H1 (cell line): ENCODE measurements around the gene MUC2. TPM values are rescaled to one million over a fixed set of nuclear protein-coding genes. Genes with fewer than 3 reads are reported as not detected.

Experiments
- CTCF ChIA-PET: fragments of 300-600 bp; sonication (Branson Sonifier 250); formaldehyde crosslinking; loops from one replicate; lab custom pipeline; 2021; ENCODE audit not compliant: partially characterized antibody; lab: Charles Lee
- POLR2A ChIA-PET: fragments of 300-600 bp; sonication (Branson Sonifier 250); formaldehyde crosslinking; loops from one replicate; lab custom pipeline; 2021; ENCODE audit warnings: inconsistent platforms; ENCODE audit not compliant: partially characterized antibody; lab: Charles Lee
- DNase-seq, 2 experiments: peaks; one replicate each; pipeline versions ENCODE4 v3.0.0 to v3.0.0-alpha.2; 2010 to 2022; ENCODE audit warnings: low spot score in 2 of 2, low read depth in 1 of 2, mixed read lengths in 1 of 2
- FAIRE-seq: peaks from 2 replicates; lab custom pipeline; 2011; peaks lifted over from hg19 to GRCh38; lab: Jason Lieb, UNC
- H2AFZ ChIP-seq: 2 replicates; pipeline ENCODE4 v1.8.1; 2012; ENCODE audit warnings: low read length, inconsistent platforms
- H2AK5ac ChIP-seq: 2 replicates; pipeline ENCODE4 v1.6.1; 2013; ENCODE audit warnings: low read depth, low read length
- H2BK120ac ChIP-seq: replicated peaks from 2 replicates; pipeline ENCODE3; 2013; ENCODE audit warnings: low read depth, low read length, inconsistent platforms
- H2BK12ac ChIP-seq: 2 replicates; pipeline ENCODE4 v1.6.1; 2013; ENCODE audit warnings: low read depth, low read length
- H2BK15ac ChIP-seq: 2 replicates; pipeline ENCODE4 v1.6.1; 2013; ENCODE audit warnings: low read length
- H2BK20ac ChIP-seq: 2 replicates; pipeline ENCODE4 v1.6.1; 2013; ENCODE audit warnings: low read length
- H2BK5ac ChIP-seq: 2 replicates; pipeline ENCODE4 v1.6.1; 2013; ENCODE audit warnings: low read depth, low read length
- H3K14ac ChIP-seq: 2 replicates; pipeline ENCODE4 v1.6.1; 2013; ENCODE audit warnings: inconsistent platforms; ENCODE audit not compliant: insufficient read length
- H3K18ac ChIP-seq: 2 replicates; pipeline ENCODE4 v1.6.1; 2013; ENCODE audit warnings: low read length; ENCODE audit errors: extremely low read depth
- H3K23ac ChIP-seq: 2 replicates; pipeline ENCODE4 v1.6.1; 2013; ENCODE audit warnings: inconsistent platforms; ENCODE audit not compliant: insufficient read length
- H3K23me2 ChIP-seq: 2 replicates; pipeline ENCODE4 v1.6.1; 2013; ENCODE audit warnings: low read depth, low read length
- H3K27ac ChIP-seq: 2 replicates; pipeline ENCODE4 v1.6.1; 2011; ENCODE audit warnings: low read depth, low read length, inconsistent platforms
- H3K27me3 ChIP-seq, 4 experiments: replicated peaks in 1 of 4; 1 replicate in 1 of 4; 2 replicates in 3 of 4; pipeline versions ENCODE4 v1.6.1 to v1.8.1; 2011 to 2013; ENCODE audit warnings: low read length in 3 of 4, mild to moderate bottlenecking in 3 of 4, inconsistent platforms in 2 of 4, mixed read lengths in 2 of 4, moderate library complexity in 1 of 4; ENCODE audit not compliant: control insufficient read depth in 3 of 4, insufficient read depth in 3 of 4; ENCODE audit errors: extremely low read depth in 1 of 4
- H3K36me3 ChIP-seq, 4 experiments: 2 replicates each; pipeline versions ENCODE4 v1.6.1 to v1.8.1; 2011 to 2013; ENCODE audit warnings: mild to moderate bottlenecking in 4 of 4, low read length in 3 of 4, moderate library complexity in 2 of 4, control low read depth in 1 of 4, inconsistent platforms in 1 of 4; ENCODE audit not compliant: insufficient read depth in 4 of 4, control insufficient read depth in 2 of 4
- H3K4ac ChIP-seq: replicated peaks from 2 replicates; pipeline ENCODE3; 2013; ENCODE audit warnings: low read length, low read depth, mixed read lengths, inconsistent platforms; ENCODE audit not compliant: insufficient read length
- H3K4me1 ChIP-seq, 4 experiments: replicated peaks in 1 of 4; 1 replicate in 1 of 4; 2 replicates in 3 of 4; pipeline versions ENCODE4 v1.6.1 to v1.8.1; 2011 to 2013; ENCODE audit warnings: low read length in 3 of 4, inconsistent platforms in 2 of 4, mixed read lengths in 1 of 4; ENCODE audit not compliant: insufficient read depth in 4 of 4, control insufficient read depth in 3 of 4
- H3K4me2 ChIP-seq, 2 experiments: 2 replicates each; pipeline versions ENCODE4 v1.6.1 to v1.8.1; 2011 to 2013; ENCODE audit warnings: low read depth in 2 of 2, low read length in 2 of 2, control low read depth in 1 of 2, inconsistent platforms in 1 of 2, mild to moderate bottlenecking in 1 of 2; ENCODE audit not compliant: insufficient read depth in 1 of 2
- H3K4me3 ChIP-seq, 4 experiments: fragments of 200-600, 300-600 bp in 1 of 4; sonication (generic), shearing (Covaris generic), sonication (Bioruptor Twin) in 1 of 4; 2 replicates each; pipeline versions ENCODE4 v1.5.1 to v1.8.1; 2011 to 2016; ENCODE audit warnings: low read length in 4 of 4, low read depth in 3 of 4, control low read depth in 2 of 4, inconsistent platforms in 2 of 4, mild to moderate bottlenecking in 2 of 4, mixed read lengths in 1 of 4, moderate library complexity in 1 of 4; ENCODE audit not compliant: insufficient read depth in 2 of 4; ENCODE audit errors: extremely low read depth in 1 of 4
- H3K56ac ChIP-seq: replicated peaks from 2 replicates; pipeline ENCODE3; 2013; ENCODE audit warnings: low read depth, mild to moderate bottlenecking, mixed read lengths, low read length, inconsistent platforms; ENCODE audit not compliant: insufficient read length
- H3K79me1 ChIP-seq: 2 replicates; pipeline ENCODE4 v1.6.1; 2013; ENCODE audit warnings: low read depth, low read length, control low read depth
- H3K79me2 ChIP-seq, 2 experiments: 2 replicates each; pipeline versions ENCODE4 v1.6.1 to v1.8.1; 2012 to 2013; ENCODE audit warnings: low read length in 2 of 2, mild to moderate bottlenecking in 2 of 2, inconsistent platforms in 1 of 2; ENCODE audit not compliant: insufficient read depth in 2 of 2, control insufficient read depth in 1 of 2
- H3K9ac ChIP-seq, 4 experiments: replicated peaks in 1 of 4; 1 replicate in 1 of 4; 2 replicates in 3 of 4; pipeline versions ENCODE4 v1.6.1 to v1.8.1; 2011 to 2013; ENCODE audit warnings: low read depth in 3 of 4, low read length in 3 of 4, control low read depth in 2 of 4, mild to moderate bottlenecking in 2 of 4, moderate library complexity in 2 of 4, inconsistent platforms in 1 of 4; ENCODE audit errors: extremely low read depth in 1 of 4
- H3K9me3 ChIP-seq, 2 experiments: 2 replicates each; pipeline versions ENCODE4 v1.6.1 to v1.8.1; 2012 to 2013; ENCODE audit warnings: mild to moderate bottlenecking in 2 of 2, moderate library complexity in 2 of 2, control low read depth in 1 of 2, inconsistent platforms in 1 of 2, low read depth in 1 of 2, low read length in 1 of 2, mixed read lengths in 1 of 2; ENCODE audit not compliant: insufficient read depth in 2 of 2
- H4K20me1 ChIP-seq, 2 experiments: replicated peaks in 1 of 2; 2 replicates each; pipeline versions ENCODE3 to v1.8.1; 2011 to 2013; ENCODE audit warnings: inconsistent platforms in 2 of 2, low read length in 2 of 2, mild to moderate bottlenecking in 1 of 2; ENCODE audit not compliant: insufficient read depth in 2 of 2, control insufficient read depth in 1 of 2
- H4K5ac ChIP-seq: 2 replicates; pipeline ENCODE4 v1.6.1; 2013; ENCODE audit warnings: low read length, low read depth, mixed read lengths, inconsistent platforms; ENCODE audit not compliant: insufficient read length
- H4K8ac ChIP-seq: 2 replicates; pipeline ENCODE4 v1.8.0; 2013; ENCODE audit warnings: mild to moderate bottlenecking, moderate library complexity, low read length, inconsistent platforms; ENCODE audit not compliant: insufficient read depth; ENCODE audit errors: extremely low read depth
- H4K91ac ChIP-seq: replicated peaks from 2 replicates; pipeline ENCODE3; 2013; ENCODE audit warnings: low read length, mixed read lengths, inconsistent platforms; ENCODE audit not compliant: insufficient read length
- CBX8 ChIP-seq: fragments of 300-800, 300-1000 bp; sonication (generic); IDR thresholded peaks from 2 replicates; pipeline ENCODE4 v1.7.1; 2016; ENCODE audit warnings: low read depth, low read length, borderline replicate concordance
- CTBP2 ChIP-seq: IDR thresholded peaks from 2 replicates; pipeline ENCODE4 v1.7.0; 2011; ENCODE audit warnings: borderline replicate concordance, mild to moderate bottlenecking, moderate library complexity, mixed read lengths, low read length; ENCODE audit not compliant: insufficient read depth, insufficient read length
- EP300 ChIP-seq, 2 experiments: IDR thresholded peaks; 1 replicate in 1 of 2; 2 replicates in 1 of 2; pipeline ENCODE4 v1.6.1; 2011 to 2012; ENCODE audit warnings: low read depth in 2 of 2, low read length in 2 of 2, mild to moderate bottlenecking in 2 of 2, borderline replicate concordance in 1 of 2, inconsistent platforms in 1 of 2, moderate library complexity in 1 of 2
- JUND ChIP-seq: IDR thresholded peaks from 2 replicates; pipeline ENCODE4 v1.6.1; 2011; ENCODE audit warnings: mild to moderate bottlenecking, improper control_type of control experiment, low read length
- NANOG ChIP-seq: IDR thresholded peaks from 2 replicates; pipeline ENCODE4 v1.6.1; 2011; ENCODE audit warnings: low read length, low read depth, mild to moderate bottlenecking, inconsistent platforms; ENCODE audit not compliant: insufficient read depth, poor library complexity, severe bottlenecking
- SP1 ChIP-seq: IDR thresholded peaks from 2 replicates; pipeline ENCODE4 v1.6.1; 2011; ENCODE audit warnings: low read depth, low read length
- SP2 ChIP-seq: IDR thresholded peaks from 2 replicates; pipeline ENCODE4 v1.6.1; 2012; ENCODE audit warnings: mild to moderate bottlenecking, low read length, inconsistent platforms
- WGBS, 2 experiments: shearing (Covaris generic) in 1 of 2; methylation state at CpG; one replicate each; pipeline versions ENCODE4 v1.1.6 to v1.1.7; 2013 to 2015; ENCODE audit warnings: low lambda C conversion rate in 2 of 2, mixed read lengths in 2 of 2, inconsistent platforms in 1 of 2, low coverage in 1 of 2, missing lambda C conversion rate in 1 of 2; ENCODE audit not compliant: insufficient replicate concordance in 2 of 2, insufficient coverage in 1 of 2, insufficient read length in 1 of 2; ENCODE audit errors: extremely low coverage in 1 of 2, missing lambda C conversion rate in 1 of 2; 5-methylcytosine and 5-hydroxymethylcytosine counted together
- polyA plus RNA-seq, 7 experiments: library from polyadenylated mRNA; depleted of rRNA in 3 of 7; stranded (reverse) in 5 of 7; unstranded in 2 of 7; fragments of >200 nt in 5 of 7; fragments of 200-250 nt in 2 of 7; gene quantifications; 1 replicate in 5 of 7; 2 replicates in 1 of 7; 4 replicates in 1 of 7; pipeline versions ENCODE4 v1.2.1 to v1.2.3, GENCODE V29; 2011 to 2013; ENCODE audit warnings: missing spikeins in 2 of 7, mixed read lengths in 2 of 7
- total RNA-seq: library from RNA; stranded (reverse); fragmentation: NEBNext Ultra II Directional; extraction: Animal tissue kit (Norgen Biotek cat#: 25700); gene quantifications from 2 replicates; pipeline ENCODE4 v1.2.1, GENCODE V29; 2021

MUC2 gene
- total and polyA plus RNA-seq, 2 of the 8 experiments (the other 6 are each of a cell fraction or from before 2014, with no cell fraction given), result not detected

DNA sequence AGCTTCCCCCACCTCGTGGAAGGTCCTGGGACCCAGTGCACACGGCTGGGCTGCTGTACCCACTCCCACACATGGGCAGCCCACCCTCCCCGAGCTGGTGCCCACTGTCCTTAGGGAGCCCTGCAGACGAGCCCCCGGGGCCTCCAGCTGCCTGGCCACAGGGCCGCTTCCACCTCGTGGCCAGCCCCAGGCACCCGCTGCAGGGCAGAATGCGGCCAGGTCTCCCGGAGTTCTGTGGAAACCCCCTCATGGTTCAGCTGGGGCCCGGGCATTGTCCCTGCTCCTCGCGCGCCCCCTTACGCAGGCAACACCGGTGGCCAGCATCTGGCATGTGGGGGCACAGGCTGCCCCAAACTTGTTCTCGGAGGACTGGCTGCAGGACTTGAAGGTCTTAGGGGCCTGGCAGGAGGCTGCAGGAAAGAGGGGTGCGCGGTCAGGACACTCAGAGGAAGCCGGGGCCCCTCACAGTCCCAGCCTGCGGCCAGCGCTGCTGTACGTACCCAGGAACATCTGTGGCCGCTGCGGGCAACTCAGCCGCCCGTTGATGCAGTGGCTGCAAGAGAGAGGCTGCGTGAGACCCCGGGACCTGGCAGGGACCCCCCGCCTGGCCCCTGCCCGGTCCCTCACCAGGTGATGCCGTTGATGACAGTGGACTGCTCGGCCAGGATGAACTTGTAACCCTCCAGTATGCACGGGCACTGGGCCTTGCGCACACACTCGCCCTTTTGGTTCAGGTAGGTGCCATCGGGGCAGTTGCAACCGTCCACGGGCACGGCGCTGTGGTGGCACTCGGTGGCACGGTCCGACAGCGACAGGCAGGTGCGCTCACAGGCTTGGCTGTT, 47.8 kb upstream of the MUC2 start:
- ChIA-PET POLR2A (interaction anchor here (0.8 to 1.5 kb wide), 4 partner anchors 11 to 167 kb away, joined by 3 to 4 read pairs (median 4); no protein-coding TSS in a partner anchor), CTCF (interaction anchor here (0.5 to 1.3 kb wide), 4 partner anchors 20 to 806 kb away, joined by 3 read pairs; no protein-coding TSS in a partner anchor)
- Histone ChIP-seq H3K9me3 (no peaks in the 10 kb centered on the region), H3K4me2 (no peak overlapping the region), H4K20me1 (peaks cover 0 to 6% of the 10 kb centered on the region in 2 experiments), H3K4me3 (no peak overlapping the region), H2BK5ac (no peak overlapping the region; the same call in 1 of the 2 replicates), H2AK5ac (no peak overlapping the region), H4K5ac (no peak overlapping the region), H4K8ac (no peak overlapping the region; the same call in 1 of the 2 replicates), H2BK12ac (no peak overlapping the region), H3K27ac (no peak overlapping the region), H3K79me1 (no peaks in the 10 kb centered on the region), H2AFZ (no peak overlapping the region), H2BK20ac (no peak overlapping the region), H3K36me3 (no peaks in the 10 kb centered on the region; a peak in 1 of 8 replicates), H3K18ac (no peak overlapping the region), H3K79me2 (no peaks in the 10 kb centered on the region), H2BK15ac (no peak overlapping the region; the same call in 1 of the 2 replicates), H3K27me3 (no peaks in the 10 kb centered on the region), H3K23ac (no peak overlapping the region), H4K91ac (peak overlapping the region; percentile 81), H3K56ac (no peak overlapping the region), H3K23me2 (peaks cover 5% of the 10 kb centered on the region), H2BK120ac (no peak overlapping the region), H3K4ac (no peak overlapping the region), H3K14ac (no peak overlapping the region), H3K4me1 (no peaks in the 10 kb centered on the region), H3K9ac (no peak overlapping the region)
- FAIRE-seq (no peak), DNase-seq (no peak)
- WGBS, 2 experiments, result 89% methylated on average over 42 of the region's 46 CpGs; no CpG with 5 or more reads in 1 of the 2 experiments
- TF ChIP-seq SP2 (no peak), SP1 (no peak), JUND (no peak), CBX8 (no peak), EP300 (IDR thresholded peaks at IDR 0.05; ENCODE audit: borderline replicate concordance in 1 of 2, low read depth in 2 of 2, low read length in 2 of 2) (no peak), NANOG (no peak), CTBP2 (no peak)
- TF ChIP-seq, all 59 proteins: peak for 0
